Esophagus squamous epithelium (tissue), 5 donors: ENCODE data around the gene CNTN4. TPM values are rescaled to one million over a fixed set of nuclear protein-coding genes. Genes with fewer than 3 reads are reported as not detected.

Source experiments
- DNase-seq: peaks from one replicate; lab custom pipeline; 2025; lab: John Stamatoyannopoulos, UW
- H3K27ac ChIP-seq, 4 donors: fragments of 200-600 bp; sonication (generic); one replicate each; pipeline ENCODE4 v1.5.1; 2016 to 2019; ENCODE audit warnings: mild to moderate bottlenecking in 1 of 4
- H3K27me3 ChIP-seq, 4 donors: fragments of 200-600 bp; sonication (generic); 1 replicate in 3 of 4; 2 replicates in 1 of 4; pipeline versions ENCODE4 v1.5.1 to v1.6.0; 2017 to 2021; ENCODE audit warnings: antibody characterized with exemption in 1 of 4
- H3K36me3 ChIP-seq, 3 donors: fragments of 200-600 bp; sonication (generic); one replicate each; pipeline ENCODE4 v1.5.1; 2016 to 2019
- H3K4me1 ChIP-seq, 3 donors: fragments of 200-600 bp; sonication (generic); one replicate each; pipeline ENCODE4 v1.5.1; 2017 to 2019
- H3K4me3 ChIP-seq, 4 donors: fragments of 200-600 bp; sonication (generic); 1 replicate in 3 of 4; 2 replicates in 1 of 4; pipeline ENCODE4 v1.5.1; 2016 to 2019; ENCODE audit warnings: mild to moderate bottlenecking in 2 of 4, moderate library complexity in 1 of 4
- H3K9me3 ChIP-seq, 3 donors: fragments of 200-600 bp; sonication (generic); one replicate each; pipeline ENCODE4 v1.5.1; 2016 to 2019
- CTCF ChIP-seq, 6 experiments: fragments of 450-650 bp in 4 of 6; fragments of 200-600 bp in 2 of 6; sonication (generic) in 2 of 6; IDR thresholded peaks; one replicate each; pipeline ENCODE4 v1.5.1; 2016 to 2019; ENCODE audit warnings: antibody characterized with exemption in 6 of 6, mild to moderate bottlenecking in 4 of 6, moderate library complexity in 4 of 6
- POLR2A ChIP-seq, 4 donors: fragments of 450-650 bp; IDR thresholded peaks; one replicate each; pipeline ENCODE4 v1.6.1; 2017; ENCODE audit warnings: antibody characterized with exemption in 4 of 4, mild to moderate bottlenecking in 4 of 4, moderate library complexity in 3 of 4
- WGBS, 2 donors: methylation state at CpG; one replicate each; pipeline ENCODE4 v1.1.5; 2018; 5-methylcytosine and 5-hydroxymethylcytosine counted together
- intact Hi-C: fragments of 100-400 bp; cut with DNase I; formaldehyde crosslinking; loops from one replicate; pipeline ENCODE4 v1.15.0; 2022
- total RNA-seq, 4 donors: library from RNA; depleted of rRNA; stranded (reverse); fragments of >200 nt; gene quantifications; one replicate each; pipeline ENCODE4 v1.1.0, GENCODE V29; 2016
- donor health status: DM: yes; HTN: yes; CAD: no.

CNTN4 gene
- total RNA-seq, 4 donors from 2014 or later, result 0.31 to 8.5 (median 3.5) TPM

- H3K4me3 ChIP-seq, result no peak overlapping the region
- DNase-seq, result no peak
- intact Hi-C loops, result no loop called here
- no peaks in the 10 kb centered on the region for H3K9me3 ChIP-seq
- no peaks in the 10 kb centered on the region for H3K27me3 ChIP-seq
- WGBS, 2 donors, result 58 to 63% methylated on average over 1 of the region's 1 CpG
- no peak overlapping the region for H3K27ac ChIP-seq
- H3K4me1 ChIP-seq, result no peaks in the 10 kb centered on the region
- no peaks in the 10 kb centered on the region for H3K36me3 ChIP-seq
- no peak for TF ChIP-seq POLR2A (IDR thresholded peaks at IDR 0.05)
- TF ChIP-seq CTCF (IDR thresholded peaks at IDR 0.05), result no peak
Measured at GRCh38 chr3:2921452-2921851, 822.8 kb downstream of the CNTN4 start.

GRCh38 chr3:2921903-2922302, 823.2 kb downstream of the CNTN4 start:
- no peak for TF ChIP-seq POLR2A (IDR thresholded peaks at IDR 0.05)
- peak in 2 of 6 experiments; percentile 20 to 21 for TF ChIP-seq CTCF (IDR thresholded peaks at IDR 0.05)

GRCh38 chr3:2923390-2923789, 824.7 kb downstream of the CNTN4 start:
- 28 to 47% methylated on average over 3 of the region's 3 CpGs for WGBS, 2 donors
- TF ChIP-seq CTCF (IDR thresholded peaks at IDR 0.05), result no peak
- no peak for TF ChIP-seq POLR2A (IDR thresholded peaks at IDR 0.05)
- no peaks in the 10 kb centered on the region for H3K4me1 ChIP-seq
- no peak for DNase-seq
- intact Hi-C loops, result no loop called here
- no peak overlapping the region for H3K4me3 ChIP-seq
- no peaks in the 10 kb centered on the region for H3K27me3 ChIP-seq
- no peaks in the 10 kb centered on the region for H3K9me3 ChIP-seq
- no peak overlapping the region for H3K27ac ChIP-seq
- no peaks in the 10 kb centered on the region for H3K36me3 ChIP-seq

More at GRCh38 chr3:2921903-2922302, 823.2 kb downstream of the CNTN4 start:
- Histone ChIP-seq H3K36me3 (no peaks in the 10 kb centered on the region), H3K27ac (no peak overlapping the region), H3K4me3 (no peak overlapping the region), H3K9me3 (no peaks in the 10 kb centered on the region), H3K4me1 (no peaks in the 10 kb centered on the region), H3K27me3 (no peaks in the 10 kb centered on the region)
- intact Hi-C loops, result no loop called here
- 73 to 80% methylated on average over 1 of the region's 1 CpG for WGBS, 2 donors
- no peak for DNase-seq

GRCh38 chr3:2927259-2927658, 828.6 kb downstream of the CNTN4 start:
- H3K27ac ChIP-seq, result no peak overlapping the region
- intact Hi-C loops, result no loop called here
- H3K9me3 ChIP-seq, result no peaks in the 10 kb centered on the region
- DNase-seq, result no peak
- no peaks in the 10 kb centered on the region for H3K36me3 ChIP-seq
- no peaks in the 10 kb centered on the region for H3K4me1 ChIP-seq
- no peaks in the 10 kb centered on the region for H3K27me3 ChIP-seq
- no peak overlapping the region for H3K4me3 ChIP-seq
- TF ChIP-seq POLR2A (IDR thresholded peaks at IDR 0.05) (no peak), CTCF (IDR thresholded peaks at IDR 0.05) (no peak)
- 6 to 45% methylated on average over 1 of the region's 1 CpG for WGBS, 2 donors

- Histone ChIP-seq H3K27me3 (no peaks in the 10 kb centered on the region), H3K27ac (no peak overlapping the region), H3K4me3 (no peak overlapping the region), H3K36me3 (no peaks in the 10 kb centered on the region), H3K4me1 (no peaks in the 10 kb centered on the region), H3K9me3 (no peaks in the 10 kb centered on the region)
- no peak for DNase-seq
- no peak for TF ChIP-seq POLR2A (IDR thresholded peaks at IDR 0.05)
- no peak for TF ChIP-seq CTCF (IDR thresholded peaks at IDR 0.05)
- intact Hi-C loops, result no loop called here
- WGBS, 2 donors, result 66 to 69% methylated on average over 4 to 5 of the region's 5 CpGs
Measured at GRCh38 chr3:2929574-2929973, 830.9 kb downstream of the CNTN4 start.
